Liver (tissue), 9 donors: ENCODE results near the gene OOSP4B. TPM values are rescaled to one million over a fixed set of nuclear protein-coding genes. Genes with fewer than 3 reads are reported as not detected.

Experiments
- DNase-seq: peaks from one replicate; pipeline ENCODE4 v3.0.0-alpha.2; 2017; ENCODE audit warnings: low spot score
- H3K27ac ChIP-seq, 2 donors: one replicate each; pipeline ENCODE4 v1.7.0; 2013; ENCODE audit warnings: inconsistent platforms in 2 of 2, low read length in 2 of 2, control low read depth in 1 of 2, low read depth in 1 of 2, mild to moderate bottlenecking in 1 of 2
- H3K27me3 ChIP-seq, 4 donors: one replicate each; pipeline versions ENCODE4 v1.6.1 to v1.7.0; 2013; ENCODE audit warnings: low read length in 3 of 4, inconsistent platforms in 1 of 4, mild to moderate bottlenecking in 1 of 4, moderate library complexity in 1 of 4; ENCODE audit not compliant: control insufficient read depth in 4 of 4, insufficient read depth in 4 of 4
- H3K36me3 ChIP-seq, 4 donors: one replicate each; pipeline versions ENCODE4 v1.6.1 to v1.7.0; 2013; ENCODE audit warnings: low read length in 3 of 4, mild to moderate bottlenecking in 3 of 4, low read depth in 1 of 4, moderate library complexity in 1 of 4; ENCODE audit not compliant: control insufficient read depth in 4 of 4, insufficient read depth in 3 of 4
- H3K4me1 ChIP-seq, 4 donors: one replicate each; pipeline versions ENCODE4 v1.6.1 to v1.7.0; 2013; ENCODE audit warnings: low read length in 3 of 4, mild to moderate bottlenecking in 3 of 4, moderate library complexity in 1 of 4; ENCODE audit not compliant: control insufficient read depth in 4 of 4, insufficient read depth in 4 of 4
- H3K4me3 ChIP-seq, 3 donors: one replicate each; pipeline versions ENCODE4 v1.6.1 to v1.7.0; 2013; ENCODE audit warnings: low read length in 3 of 3, control low read depth in 1 of 3, low read depth in 1 of 3, mild to moderate bottlenecking in 1 of 3
- H3K9ac ChIP-seq, 2 donors: one replicate each; pipeline ENCODE4 v1.7.0; 2013; ENCODE audit warnings: low read length in 2 of 2, mild to moderate bottlenecking in 2 of 2, moderate library complexity in 2 of 2, control low read depth in 1 of 2, low read depth in 1 of 2
- H3K9me3 ChIP-seq, 4 donors: one replicate each; pipeline versions ENCODE4 v1.6.1 to v1.7.0; 2013; ENCODE audit warnings: low read length in 3 of 4; ENCODE audit not compliant: control insufficient read depth in 4 of 4
- EGR1 ChIP-seq, 2 donors: IDR thresholded peaks; 2 replicates each; pipeline ENCODE4 v1.6.1; 2016 to 2018; ENCODE audit warnings: antibody characterized with exemption in 2 of 2, low read depth in 2 of 2
- FOXA1 ChIP-seq: IDR thresholded peaks from 2 replicates; pipeline ENCODE4 v1.6.1; 2016; ENCODE audit warnings: antibody characterized with exemption
- FOXA2 ChIP-seq: IDR thresholded peaks from 2 replicates; pipeline ENCODE4 v1.6.1; 2016; ENCODE audit warnings: antibody characterized with exemption
- GABPA ChIP-seq, 2 donors: IDR thresholded peaks in 1 of 2; conservative IDR thresholded peaks in 1 of 2; 2 replicates each; pipeline ENCODE4 v1.6.1; 2016; ENCODE audit warnings: antibody characterized with exemption in 2 of 2, mild to moderate bottlenecking in 1 of 2, moderate library complexity in 1 of 2
- HNF4A ChIP-seq, 2 donors: conservative IDR thresholded peaks; 2 replicates each; pipeline ENCODE4 v1.6.1; 2016; ENCODE audit warnings: antibody characterized with exemption in 2 of 2, mild to moderate bottlenecking in 2 of 2
- HNF4G ChIP-seq: IDR thresholded peaks from 2 replicates; pipeline ENCODE4 v1.6.1; 2016; ENCODE audit warnings: antibody characterized with exemption
- NR2F2 ChIP-seq: IDR thresholded peaks from 2 replicates; pipeline ENCODE4 v1.6.1; 2016; ENCODE audit warnings: antibody characterized with exemption
- RAD21 ChIP-seq, 2 donors: IDR thresholded peaks; 2 replicates each; pipeline ENCODE4 v1.6.1; 2016; ENCODE audit warnings: antibody characterized with exemption in 2 of 2, mild to moderate bottlenecking in 2 of 2
- SP1 ChIP-seq: IDR thresholded peaks from 2 replicates; pipeline ENCODE4 v1.6.1; 2018; ENCODE audit warnings: antibody characterized with exemption, mild to moderate bottlenecking
- TAF1 ChIP-seq: conservative IDR thresholded peaks from 2 replicates; pipeline ENCODE4 v1.6.1; 2016; ENCODE audit warnings: antibody characterized with exemption, mild to moderate bottlenecking
- ZBTB33 ChIP-seq: IDR thresholded peaks from 2 replicates; pipeline ENCODE4 v1.6.1; 2016; ENCODE audit warnings: antibody characterized with exemption
- WGBS: extraction: QIAGEN DNeasy Blood & Tissue Kit; methylation state at CpG from one replicate; pipeline ENCODE4 v1.1.7; 2013; 5-methylcytosine and 5-hydroxymethylcytosine counted together
- polyA plus RNA-seq, 2 donors: library from polyadenylated mRNA; stranded (reverse) in 1 of 2; unstranded in 1 of 2; fragments of 200-250 nt in 1 of 2; fragments of >200 nt in 1 of 2; fragmentation: Nextera tagmentation in 1 of 2; extraction: Ambion mirVana in 1 of 2; gene quantifications; one replicate each; pipeline versions ENCODE4 v1.2.1 to v1.2.3, GENCODE V29; 2013 to 2015
- total RNA-seq, 2 donors: library from RNA; depleted of rRNA; stranded (reverse); fragments of >200 nt; gene quantifications; one replicate each; pipeline ENCODE4 v1.2.3, GENCODE V29; 2014
- TF ChIP-seq, protein P1 (sequence below): IDR thresholded peaks from 2 replicates; pipeline ENCODE4 v1.6.1; 2016; ENCODE audit warnings: antibody characterized with exemption
- TF ChIP-seq, protein P2 (sequence below): fragments of 150-350 bp; IDR thresholded peaks from 2 replicates; pipeline ENCODE4 v1.5.1; 2017; ENCODE audit warnings: improper control_type of control experiment, low read depth, low read length; ENCODE audit not compliant: missing input control
- TF ChIP-seq, protein P3 (sequence below): IDR thresholded peaks from 2 replicates; pipeline ENCODE4 v1.6.1; 2016; ENCODE audit warnings: antibody characterized with exemption
- donor health status: healthy.
- donor health status: healthy.
- donor health status: healthy.
- donor health status: healthy.
- donor health status: healthy.

The OOSP4B gene
- total and polyA plus RNA-seq, 4 donors: not detected

- TF ChIP-seq, protein P1, sequence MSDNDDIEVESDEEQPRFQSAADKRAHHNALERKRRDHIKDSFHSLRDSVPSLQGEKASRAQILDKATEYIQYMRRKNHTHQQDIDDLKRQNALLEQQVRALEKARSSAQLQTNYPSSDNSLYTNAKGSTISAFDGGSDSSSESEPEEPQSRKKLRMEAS: no peak
- no peak for TF ChIP-seq FOXA2
- TF ChIP-seq, protein P2, sequence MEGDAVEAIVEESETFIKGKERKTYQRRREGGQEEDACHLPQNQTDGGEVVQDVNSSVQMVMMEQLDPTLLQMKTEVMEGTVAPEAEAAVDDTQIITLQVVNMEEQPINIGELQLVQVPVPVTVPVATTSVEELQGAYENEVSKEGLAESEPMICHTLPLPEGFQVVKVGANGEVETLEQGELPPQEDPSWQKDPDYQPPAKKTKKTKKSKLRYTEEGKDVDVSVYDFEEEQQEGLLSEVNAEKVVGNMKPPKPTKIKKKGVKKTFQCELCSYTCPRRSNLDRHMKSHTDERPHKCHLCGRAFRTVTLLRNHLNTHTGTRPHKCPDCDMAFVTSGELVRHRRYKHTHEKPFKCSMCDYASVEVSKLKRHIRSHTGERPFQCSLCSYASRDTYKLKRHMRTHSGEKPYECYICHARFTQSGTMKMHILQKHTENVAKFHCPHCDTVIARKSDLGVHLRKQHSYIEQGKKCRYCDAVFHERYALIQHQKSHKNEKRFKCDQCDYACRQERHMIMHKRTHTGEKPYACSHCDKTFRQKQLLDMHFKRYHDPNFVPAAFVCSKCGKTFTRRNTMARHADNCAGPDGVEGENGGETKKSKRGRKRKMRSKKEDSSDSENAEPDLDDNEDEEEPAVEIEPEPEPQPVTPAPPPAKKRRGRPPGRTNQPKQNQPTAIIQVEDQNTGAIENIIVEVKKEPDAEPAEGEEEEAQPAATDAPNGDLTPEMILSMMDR: no peak
- TF ChIP-seq FOXA1: no peak
- TF ChIP-seq HNF4A (conservative IDR thresholded peaks at IDR 0.05): no peak
- TF ChIP-seq ZBTB33: no peak
- TF ChIP-seq SP1: no peak
- TF ChIP-seq TAF1: no peak
- no peak for TF ChIP-seq GABPA (IDR thresholded peaks at IDR 0.05 in 1 of 2, conservative IDR thresholded peaks at IDR 0.05 in 1 of 2)
- TF ChIP-seq HNF4G: no peak
- no peak for TF ChIP-seq RAD21 (IDR thresholded peaks at IDR 0.05)
- TF ChIP-seq NR2F2: no peak
- WGBS: 77% methylated on average over 1 of the region's 1 CpG
- no peak for DNase-seq
- peaks cover 0 to 4% (median 0%) of the 10 kb centered on the region in 4 donors for H3K27me3 ChIP-seq
- no peak overlapping the region for H3K9ac ChIP-seq
- H3K9me3 ChIP-seq: no peaks in the 10 kb centered on the region
- H3K27ac ChIP-seq: no peak overlapping the region
- H3K4me1 ChIP-seq: no peaks in the 10 kb centered on the region
- no peaks in the 10 kb centered on the region for H3K36me3 ChIP-seq
- no peak overlapping the region for H3K4me3 ChIP-seq
Measured at GRCh38 chr11:59983212-59983611, 33.8 kb upstream of the OOSP4B start.

DNA sequence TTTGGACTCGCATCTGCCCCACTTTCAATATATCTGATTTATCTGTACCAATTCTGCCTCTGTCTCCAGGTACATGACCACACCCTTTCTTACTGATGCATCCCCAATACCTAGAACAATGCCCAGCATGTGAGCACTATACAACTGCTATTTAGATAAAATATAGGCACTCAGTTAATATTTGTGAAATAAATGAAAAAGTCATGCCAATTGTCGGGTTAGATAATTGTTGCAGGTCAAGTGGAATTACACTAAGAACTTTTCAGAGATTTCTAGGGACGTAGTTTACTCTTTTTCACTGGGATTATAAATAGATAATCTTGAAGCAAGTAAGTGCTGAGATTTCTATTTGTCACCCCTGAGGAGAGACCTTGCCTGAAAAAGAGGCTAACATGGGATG, 32.6 kb upstream of the OOSP4B start:
- 83% methylated on average over 3 of the region's 3 CpGs for WGBS
- no peak for DNase-seq
- H3K9ac ChIP-seq: no peak overlapping the region
- H3K36me3 ChIP-seq: no peaks in the 10 kb centered on the region
- no peak overlapping the region for H3K4me3 ChIP-seq
- H3K27ac ChIP-seq: no peak overlapping the region
- no peaks in the 10 kb centered on the region for H3K9me3 ChIP-seq
- H3K4me1 ChIP-seq: no peaks in the 10 kb centered on the region
- TF ChIP-seq, protein P1: no peak
- TF ChIP-seq HNF4G: no peak
- no peak for TF ChIP-seq GABPA (IDR thresholded peaks at IDR 0.05 in 1 of 2, conservative IDR thresholded peaks at IDR 0.05 in 1 of 2)
- TF ChIP-seq, protein P2: no peak
- TF ChIP-seq, protein P3, sequence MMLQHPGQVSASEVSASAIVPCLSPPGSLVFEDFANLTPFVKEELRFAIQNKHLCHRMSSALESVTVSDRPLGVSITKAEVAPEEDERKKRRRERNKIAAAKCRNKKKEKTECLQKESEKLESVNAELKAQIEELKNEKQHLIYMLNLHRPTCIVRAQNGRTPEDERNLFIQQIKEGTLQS: no peak
- TF ChIP-seq EGR1 (IDR thresholded peaks at IDR 0.05; ENCODE audit: low read depth in 2 of 2): no peak
- no peak for TF ChIP-seq HNF4A (conservative IDR thresholded peaks at IDR 0.05)
- TF ChIP-seq ZBTB33: no peak
- H3K27me3 ChIP-seq: peaks cover 0 to 4% (median 0%) of the 10 kb centered on the region in 4 donors
